Superior temporal gyrus (tissue), 1 donor: Measurements from ENCODE around the gene CEACAM5.
"Not testable (repeated sequence)": the region's sequence is repeated elsewhere in the genome, so short reads cannot be mapped to it uniquely, and the experiment has no call there.

Experiments
- DNase-seq: peaks from one replicate; pipeline ENCODE4 v3.0.0-alpha.2; 2016; ENCODE audit errors: extremely low spot score

CEACAM5 gene

DNA sequence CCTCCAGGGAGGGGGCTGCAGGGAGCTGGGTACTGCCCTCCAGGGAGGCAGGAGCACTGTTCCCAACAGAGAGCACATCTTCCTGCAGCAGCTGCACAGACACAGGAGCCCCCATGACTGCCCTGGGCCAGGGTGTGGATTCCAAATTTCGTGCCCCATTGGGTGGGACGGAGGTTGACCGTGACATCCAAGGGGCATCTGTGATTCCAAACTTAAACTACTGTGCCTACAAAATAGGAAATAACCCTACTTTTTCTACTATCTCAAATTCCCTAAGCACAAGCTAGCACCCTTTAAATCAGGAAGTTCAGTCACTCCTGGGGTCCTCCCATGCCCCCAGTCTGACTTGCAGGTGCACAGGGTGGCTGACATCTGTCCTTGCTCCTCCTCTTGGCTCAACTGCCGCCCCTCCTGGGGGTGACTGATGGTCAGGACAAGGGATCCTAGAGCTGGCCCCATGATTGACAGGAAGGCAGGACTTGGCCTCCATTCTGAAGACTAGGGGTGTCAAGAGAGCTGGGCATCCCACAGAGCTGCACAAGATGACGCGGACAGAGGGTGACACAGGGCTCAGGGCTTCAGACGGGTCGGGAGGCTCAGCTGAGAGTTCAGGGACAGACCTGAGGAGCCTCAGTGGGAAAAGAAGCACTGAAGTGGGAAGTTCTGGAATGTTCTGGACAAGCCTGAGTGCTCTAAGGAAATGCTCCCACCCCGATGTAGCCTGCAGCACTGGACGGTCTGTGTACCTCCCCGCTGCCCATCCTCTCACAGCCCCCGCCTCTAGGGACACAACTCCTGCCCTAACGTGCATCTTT lies 7.8 kb upstream of the CEACAM5 start:
- DNase-seq: no peak

DNA sequence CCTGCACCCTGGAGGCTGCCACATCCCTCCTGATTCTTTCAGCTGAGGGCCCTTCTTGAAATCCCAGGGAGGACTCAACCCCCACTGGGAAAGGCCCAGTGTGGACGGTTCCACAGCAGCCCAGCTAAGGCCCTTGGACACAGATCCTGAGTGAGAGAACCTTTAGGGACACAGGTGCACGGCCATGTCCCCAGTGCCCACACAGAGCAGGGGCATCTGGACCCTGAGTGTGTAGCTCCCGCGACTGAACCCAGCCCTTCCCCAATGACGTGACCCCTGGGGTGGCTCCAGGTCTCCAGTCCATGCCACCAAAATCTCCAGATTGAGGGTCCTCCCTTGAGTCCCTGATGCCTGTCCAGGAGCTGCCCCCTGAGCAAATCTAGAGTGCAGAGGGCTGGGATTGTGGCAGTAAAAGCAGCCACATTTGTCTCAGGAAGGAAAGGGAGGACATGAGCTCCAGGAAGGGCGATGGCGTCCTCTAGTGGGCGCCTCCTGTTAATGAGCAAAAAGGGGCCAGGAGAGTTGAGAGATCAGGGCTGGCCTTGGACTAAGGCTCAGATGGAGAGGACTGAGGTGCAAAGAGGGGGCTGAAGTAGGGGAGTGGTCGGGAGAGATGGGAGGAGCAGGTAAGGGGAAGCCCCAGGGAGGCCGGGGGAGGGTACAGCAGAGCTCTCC lies 6.9 kb upstream of the CEACAM5 start:
- DNase-seq: no peak

DNA sequence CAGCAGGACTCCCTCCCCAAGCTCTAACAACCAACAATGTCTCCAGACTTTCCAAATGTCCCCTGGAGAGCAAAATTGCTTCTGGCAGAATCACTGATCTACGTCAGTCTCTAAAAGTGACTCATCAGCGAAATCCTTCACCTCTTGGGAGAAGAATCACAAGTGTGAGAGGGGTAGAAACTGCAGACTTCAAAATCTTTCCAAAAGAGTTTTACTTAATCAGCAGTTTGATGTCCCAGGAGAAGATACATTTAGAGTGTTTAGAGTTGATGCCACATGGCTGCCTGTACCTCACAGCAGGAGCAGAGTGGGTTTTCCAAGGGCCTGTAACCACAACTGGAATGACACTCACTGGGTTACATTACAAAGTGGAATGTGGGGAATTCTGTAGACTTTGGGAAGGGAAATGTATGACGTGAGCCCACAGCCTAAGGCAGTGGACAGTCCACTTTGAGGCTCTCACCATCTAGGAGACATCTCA lies 6.2 kb upstream of the CEACAM5 start:
- no peak for DNase-seq

DNA sequence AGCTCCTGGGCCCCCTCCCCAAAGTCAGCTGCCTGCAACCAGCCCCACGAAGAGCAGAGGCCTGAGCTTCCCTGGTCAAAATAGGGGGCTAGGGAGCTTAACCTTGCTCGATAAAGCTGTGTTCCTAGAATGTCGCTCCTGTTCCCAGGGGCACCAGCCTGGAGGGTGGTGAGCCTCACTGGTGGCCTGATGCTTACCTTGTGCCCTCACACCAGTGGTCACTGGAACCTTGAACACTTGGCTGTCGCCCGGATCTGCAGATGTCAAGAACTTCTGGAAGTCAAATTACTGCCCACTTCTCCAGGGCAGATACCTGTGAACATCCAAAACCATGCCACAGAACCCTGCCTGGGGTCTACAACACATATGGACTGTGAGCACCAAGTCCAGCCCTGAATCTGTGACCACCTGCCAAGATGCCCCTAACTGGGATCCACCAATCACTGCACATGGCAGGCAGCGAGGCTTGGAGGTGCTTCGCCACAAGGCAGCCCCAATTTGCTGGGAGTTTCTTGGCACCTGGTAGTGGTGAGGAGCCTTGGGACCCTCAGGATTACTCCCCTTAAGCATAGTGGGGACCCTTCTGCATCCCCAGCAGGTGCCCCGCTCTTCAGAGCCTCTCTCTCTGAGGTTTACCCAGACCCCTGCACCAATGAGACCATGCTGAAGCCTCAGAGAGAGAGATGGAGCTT lies 4.7 kb upstream of the CEACAM5 start:
- no peak for DNase-seq

DNA sequence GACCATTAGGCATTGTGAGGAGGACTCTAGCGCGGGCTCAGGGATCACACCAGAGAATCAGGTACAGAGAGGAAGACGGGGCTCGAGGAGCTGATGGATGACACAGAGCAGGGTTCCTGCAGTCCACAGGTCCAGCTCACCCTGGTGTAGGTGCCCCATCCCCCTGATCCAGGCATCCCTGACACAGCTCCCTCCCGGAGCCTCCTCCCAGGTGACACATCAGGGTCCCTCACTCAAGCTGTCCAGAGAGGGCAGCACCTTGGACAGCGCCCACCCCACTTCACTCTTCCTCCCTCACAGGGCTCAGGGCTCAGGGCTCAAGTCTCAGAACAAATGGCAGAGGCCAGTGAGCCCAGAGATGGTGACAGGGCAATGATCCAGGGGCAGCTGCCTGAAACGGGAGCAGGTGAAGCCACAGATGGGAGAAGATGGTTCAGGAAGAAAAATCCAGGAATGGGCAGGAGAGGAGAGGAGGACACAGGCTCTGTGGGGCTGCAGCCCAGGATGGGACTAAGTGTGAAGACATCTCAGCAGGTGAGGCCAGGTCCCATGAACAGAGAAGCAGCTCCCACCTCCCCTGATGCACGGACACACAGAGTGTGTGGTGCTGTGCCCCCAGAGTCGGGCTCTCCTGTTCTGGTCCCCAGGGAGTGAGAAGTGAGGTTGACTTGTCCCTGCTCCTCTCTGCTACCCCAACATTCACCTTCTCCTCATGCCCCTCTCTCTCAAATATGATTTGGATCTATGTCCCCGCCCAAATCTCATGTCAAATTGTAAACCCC lies 2.8 kb upstream of the CEACAM5 start:
- no peak for DNase-seq

DNA sequence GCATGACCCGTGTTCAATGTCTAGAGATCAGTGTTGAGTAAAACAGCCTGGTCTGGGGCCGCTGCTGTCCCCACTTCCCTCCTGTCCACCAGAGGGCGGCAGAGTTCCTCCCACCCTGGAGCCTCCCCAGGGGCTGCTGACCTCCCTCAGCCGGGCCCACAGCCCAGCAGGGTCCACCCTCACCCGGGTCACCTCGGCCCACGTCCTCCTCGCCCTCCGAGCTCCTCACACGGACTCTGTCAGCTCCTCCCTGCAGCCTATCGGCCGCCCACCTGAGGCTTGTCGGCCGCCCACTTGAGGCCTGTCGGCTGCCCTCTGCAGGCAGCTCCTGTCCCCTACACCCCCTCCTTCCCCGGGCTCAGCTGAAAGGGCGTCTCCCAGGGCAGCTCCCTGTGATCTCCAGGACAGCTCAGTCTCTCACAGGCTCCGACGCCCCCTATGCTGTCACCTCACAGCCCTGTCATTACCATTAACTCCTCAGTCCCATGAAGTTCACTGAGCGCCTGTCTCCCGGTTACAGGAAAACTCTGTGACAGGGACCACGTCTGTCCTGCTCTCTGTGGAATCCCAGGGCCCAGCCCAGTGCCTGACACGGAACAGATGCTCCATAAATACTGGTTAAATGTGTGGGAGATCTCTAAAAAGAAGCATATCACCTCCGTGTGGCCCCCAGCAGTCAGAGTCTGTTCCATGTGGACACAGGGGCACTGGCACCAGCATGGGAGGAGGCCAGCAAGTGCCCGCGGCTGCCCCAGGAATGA lies 1.5 kb upstream of the CEACAM5 start:
- no peak for DNase-seq

DNA sequence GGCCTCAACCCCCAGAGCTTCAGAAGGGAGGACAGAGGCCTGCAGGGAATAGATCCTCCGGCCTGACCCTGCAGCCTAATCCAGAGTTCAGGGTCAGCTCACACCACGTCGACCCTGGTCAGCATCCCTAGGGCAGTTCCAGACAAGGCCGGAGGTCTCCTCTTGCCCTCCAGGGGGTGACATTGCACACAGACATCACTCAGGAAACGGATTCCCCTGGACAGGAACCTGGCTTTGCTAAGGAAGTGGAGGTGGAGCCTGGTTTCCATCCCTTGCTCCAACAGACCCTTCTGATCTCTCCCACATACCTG lies 969 bp upstream of the CEACAM5 start:
- DNase-seq: no peak

DNA sequence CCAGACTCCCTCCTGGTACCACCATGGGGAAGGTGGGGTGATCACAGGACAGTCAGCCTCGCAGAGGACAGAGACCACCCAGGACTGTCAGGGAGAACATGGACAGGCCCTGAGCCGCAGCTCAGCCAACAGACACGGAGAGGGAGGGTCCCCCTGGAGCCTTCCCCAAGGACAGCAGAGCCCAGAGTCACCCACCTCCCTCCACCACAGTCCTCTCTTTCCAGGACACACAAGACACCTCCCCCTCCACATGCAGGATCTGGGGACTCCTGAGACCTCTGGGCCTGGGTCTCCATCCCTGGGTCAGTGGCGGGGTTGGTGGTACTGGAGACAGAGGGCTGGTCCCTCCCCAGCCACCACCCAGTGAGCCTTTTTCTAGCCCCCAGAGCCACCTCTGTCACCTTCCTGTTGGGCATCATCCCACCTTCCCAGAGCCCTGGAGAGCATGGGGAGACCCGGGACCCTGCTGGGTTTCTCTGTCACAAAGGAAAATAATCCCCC lies 505 bp upstream of the CEACAM5 start:
- DNase-seq: no peak

DNA sequence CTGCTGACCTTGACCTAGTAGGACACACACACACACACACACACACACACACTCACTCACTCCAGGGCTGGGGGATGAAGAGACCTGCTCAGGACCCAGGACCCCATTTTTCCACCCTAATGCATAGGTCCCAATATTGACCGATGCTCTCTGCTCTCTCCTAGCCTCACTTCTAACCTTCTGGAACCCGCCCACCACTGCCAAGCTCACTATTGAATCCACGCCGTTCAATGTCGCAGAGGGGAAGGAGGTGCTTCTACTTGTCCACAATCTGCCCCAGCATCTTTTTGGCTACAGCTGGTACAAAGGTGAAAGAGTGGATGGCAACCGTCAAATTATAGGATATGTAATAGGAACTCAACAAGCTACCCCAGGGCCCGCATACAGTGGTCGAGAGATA lies 1.1 kb downstream of the CEACAM5 start:
- not testable (repeated sequence) for DNase-seq

DNA sequence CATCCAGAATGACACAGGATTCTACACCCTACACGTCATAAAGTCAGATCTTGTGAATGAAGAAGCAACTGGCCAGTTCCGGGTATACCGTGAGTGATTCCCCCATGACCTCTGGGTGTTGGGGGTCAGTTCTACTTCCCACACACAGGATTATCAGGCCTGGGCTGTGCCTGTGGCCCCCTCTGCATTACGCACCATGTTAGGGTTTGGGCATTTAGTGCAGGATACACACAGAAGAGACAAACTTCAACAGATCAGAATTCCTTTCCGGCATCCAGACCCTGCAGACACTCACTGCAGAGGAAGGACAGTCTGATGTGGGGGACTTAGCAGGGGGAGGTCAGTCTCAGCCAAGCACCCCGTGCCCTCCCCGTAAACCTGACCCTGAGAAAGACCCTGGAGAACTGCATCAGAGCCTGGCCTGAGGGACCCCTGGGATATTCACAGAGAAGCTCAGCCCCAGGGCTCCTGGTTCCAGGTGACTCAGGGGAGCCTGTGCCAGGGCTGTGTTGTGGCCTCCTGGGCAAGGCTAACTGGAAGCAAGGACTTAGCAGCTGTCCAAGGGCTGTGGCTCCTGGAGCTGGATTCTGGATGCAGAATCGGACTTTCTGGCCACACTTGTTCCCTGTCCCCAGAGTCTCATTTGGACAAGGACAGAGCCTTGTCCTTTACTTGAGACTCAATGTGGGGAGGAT lies 1.7 kb downstream of the CEACAM5 start:
- DNase-seq: no peak

DNA sequence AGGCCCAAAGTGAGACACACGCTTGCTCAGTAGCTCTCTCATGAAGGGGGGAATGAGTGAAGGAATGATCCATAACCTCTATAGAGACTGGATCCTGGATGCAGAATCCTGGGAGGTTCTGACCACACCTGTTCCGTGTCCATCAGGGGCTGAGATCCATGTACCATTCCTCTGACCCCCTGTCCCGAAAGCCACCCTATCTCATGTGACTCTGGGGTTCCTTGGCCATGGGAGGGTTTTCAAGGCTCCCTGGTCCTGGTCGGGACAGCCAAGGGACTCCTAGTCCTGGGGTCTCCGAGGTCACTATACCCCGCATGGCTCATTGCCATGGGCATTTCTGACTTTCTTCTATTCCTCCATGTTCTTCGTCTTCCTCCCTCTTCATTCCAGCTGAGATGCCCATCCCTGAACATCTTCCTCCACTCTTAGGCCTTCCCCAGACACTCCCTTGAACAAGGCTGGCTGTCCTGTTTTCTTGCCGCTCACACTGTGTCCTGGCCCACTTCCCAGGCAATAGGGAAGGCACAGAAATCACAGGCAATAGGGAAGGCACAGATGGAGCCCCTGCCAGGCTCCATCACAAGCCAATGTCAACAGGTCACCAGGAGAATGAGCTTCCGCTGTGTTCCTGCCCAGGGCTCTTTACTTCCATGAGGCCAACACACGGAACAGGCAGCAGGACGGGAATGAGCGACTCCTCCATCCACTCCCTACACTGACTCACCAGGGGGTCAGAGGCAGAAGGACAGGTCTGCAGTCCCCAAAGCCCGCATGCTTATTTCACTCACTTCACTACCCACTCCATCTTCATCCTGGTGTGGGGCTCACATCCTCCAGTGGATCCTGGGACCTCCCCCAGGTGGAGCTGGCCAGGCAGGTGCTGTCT lies 3.2 kb downstream of the CEACAM5 start:
- no peak for DNase-seq

DNA sequence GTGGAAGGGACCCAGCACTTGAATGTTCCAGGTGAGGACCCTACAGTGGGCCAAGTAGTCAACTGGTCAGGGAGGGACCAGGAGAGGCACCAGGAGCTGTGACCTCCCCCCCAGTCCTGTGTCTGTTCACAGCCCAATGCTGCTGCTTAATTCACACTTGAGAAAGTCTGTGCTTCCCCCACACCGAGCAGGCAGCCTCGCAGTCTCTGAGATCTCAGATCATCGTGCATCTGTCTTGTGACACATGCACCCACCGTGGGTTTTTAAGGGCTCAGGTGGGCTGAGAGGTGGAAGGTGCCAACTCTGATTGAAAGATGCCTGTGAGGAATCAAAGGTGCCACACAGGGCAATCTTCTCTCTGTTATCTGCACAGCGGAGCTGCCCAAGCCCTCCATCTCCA lies 6.2 kb downstream of the CEACAM5 start:
- DNase-seq: no peak

DNA sequence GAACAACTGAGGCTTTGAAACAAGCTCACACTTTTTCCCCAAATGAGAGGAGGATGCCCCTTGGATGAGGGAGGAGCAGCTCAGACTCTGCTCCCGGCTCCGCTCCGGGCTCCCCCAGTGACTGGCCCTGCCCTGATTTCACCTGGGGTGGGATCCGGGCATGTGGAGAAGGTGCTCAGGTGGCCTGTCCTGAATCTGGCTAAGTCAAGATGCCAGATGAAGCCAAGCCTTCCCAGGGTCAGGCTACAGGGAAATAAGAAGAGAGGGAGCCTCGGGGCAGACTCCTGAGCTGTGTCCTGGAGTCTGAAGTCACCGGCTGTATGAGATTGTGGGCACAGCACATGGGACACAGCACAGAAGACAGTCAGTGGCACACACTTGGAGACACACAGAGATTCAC lies 10.3 kb downstream of the CEACAM5 start:
- no peak for DNase-seq

DNA sequence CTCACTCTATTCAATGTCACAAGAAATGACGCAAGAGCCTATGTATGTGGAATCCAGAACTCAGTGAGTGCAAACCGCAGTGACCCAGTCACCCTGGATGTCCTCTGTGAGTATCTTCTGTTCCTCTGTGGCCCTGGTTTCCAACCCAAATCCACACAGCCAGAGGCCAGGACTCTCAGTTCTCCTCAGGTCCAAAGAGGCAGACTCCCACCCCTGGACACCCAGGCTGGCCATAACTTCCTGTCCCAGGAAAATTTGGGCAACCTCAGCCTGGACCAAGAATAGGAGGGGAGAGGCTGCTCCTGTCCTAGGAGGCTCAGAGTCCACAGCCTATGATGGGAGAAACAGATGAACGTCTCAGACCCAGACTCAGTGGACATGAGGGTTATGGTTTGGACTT lies 11.7 kb downstream of the CEACAM5 start:
- no peak for DNase-seq

DNA sequence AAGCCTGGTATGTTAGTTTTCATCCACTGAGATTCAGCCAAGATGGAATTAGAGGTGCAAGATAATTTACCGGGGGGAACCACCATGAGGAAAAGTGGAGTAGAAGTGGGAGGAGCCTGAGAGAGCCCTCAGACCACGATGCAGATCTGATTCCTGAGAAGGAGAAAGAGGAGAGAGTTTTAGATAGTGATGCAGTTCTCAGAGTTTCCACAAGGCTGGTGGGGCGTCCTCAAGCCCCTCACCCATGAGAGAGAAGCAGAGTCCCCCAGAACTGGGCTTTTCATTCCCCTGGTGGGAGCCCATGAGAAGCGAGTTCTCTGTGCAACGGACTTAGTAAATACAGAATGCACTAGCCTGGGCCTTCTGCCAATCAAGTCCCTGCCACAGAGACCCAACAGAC lies 18.1 kb downstream of the CEACAM5 start:
- DNase-seq: no peak

DNA sequence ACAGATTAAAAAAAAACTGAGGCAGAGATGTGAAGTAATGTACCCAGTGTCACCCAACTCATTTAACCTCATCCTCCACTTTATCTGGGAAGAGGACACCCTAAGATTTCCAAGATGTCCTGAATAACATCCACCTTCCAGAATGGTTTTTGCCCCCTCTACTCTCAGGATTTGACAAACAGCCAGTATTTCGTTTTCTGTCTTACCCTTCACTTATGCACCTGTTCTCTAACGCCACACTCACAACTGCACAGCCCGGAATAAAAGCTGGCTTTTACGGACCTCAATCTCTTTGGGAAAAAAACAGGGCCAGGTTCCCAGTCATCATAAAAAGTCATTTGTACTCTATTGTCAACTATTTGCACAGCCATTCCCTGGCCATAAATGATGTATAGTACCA lies 25.7 kb downstream of the CEACAM5 start:
- no peak for DNase-seq

DNA sequence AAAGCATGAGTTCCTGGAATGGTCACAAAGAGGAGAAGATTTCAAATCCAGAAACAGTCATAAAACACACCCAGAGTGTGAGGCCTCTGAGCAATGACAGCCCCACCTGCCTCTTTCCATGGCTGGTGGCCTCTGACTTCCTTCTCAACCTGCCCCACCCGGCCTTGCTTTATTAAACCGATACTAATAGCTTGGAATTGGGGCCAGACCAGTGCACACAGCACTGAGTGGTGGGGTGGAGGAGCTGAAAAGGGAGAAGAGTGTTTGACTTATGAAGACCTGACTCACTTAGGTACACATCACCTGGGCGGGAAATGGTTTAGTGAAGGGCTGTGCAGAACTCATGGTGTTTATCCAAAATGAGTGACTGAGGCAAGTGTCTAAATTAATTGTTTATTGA lies 26.2 kb downstream of the CEACAM5 start:
- DNase-seq: no peak

DNA sequence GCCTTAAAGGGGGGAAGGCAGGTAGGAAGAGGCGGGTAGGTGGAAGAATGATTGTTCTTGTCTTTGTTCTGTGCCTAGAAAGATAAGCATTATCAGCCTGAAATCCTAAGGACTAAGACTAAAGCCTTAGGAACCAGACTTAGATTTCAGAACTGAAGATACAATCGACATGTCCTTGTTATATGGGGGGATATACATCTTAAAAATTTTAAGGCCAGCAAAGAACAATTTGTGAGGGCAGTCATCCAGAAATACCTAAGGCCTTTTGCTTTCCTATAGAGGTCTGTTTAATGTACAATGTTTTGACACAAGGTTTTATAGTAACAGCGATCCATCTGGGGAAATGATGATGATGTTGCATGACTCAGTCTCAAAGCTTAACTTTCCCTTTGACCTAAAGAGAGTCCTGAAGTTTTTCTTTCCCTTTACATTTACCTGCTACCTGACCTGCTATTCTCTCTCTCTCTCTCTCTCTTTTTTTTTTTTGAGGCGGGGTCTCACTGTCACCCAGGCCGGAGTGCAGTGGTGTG lies 26.7 kb downstream of the CEACAM5 start:
- DNase-seq: no peak

DNA sequence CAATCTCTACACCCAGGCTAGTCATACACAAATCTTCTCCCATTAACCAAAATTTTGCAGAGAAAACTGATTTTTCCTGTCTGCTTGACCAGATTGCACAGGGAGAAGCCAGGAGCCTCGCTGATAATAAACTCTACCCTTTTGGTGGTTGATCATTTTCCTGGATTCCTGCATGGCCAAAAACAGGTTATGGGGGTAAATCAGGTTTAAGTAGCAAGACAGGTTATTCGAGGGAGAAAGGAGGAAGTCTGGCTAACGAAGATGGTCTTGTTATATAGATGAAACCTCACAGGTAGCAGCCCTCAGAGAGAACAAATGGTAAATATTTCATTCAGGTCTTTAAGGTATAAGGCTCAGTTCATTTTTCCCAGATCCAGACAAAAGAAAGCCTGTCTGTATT lies 30.9 kb downstream of the CEACAM5 start:
- no peak for DNase-seq
